Smooth muscle cell (in vitro differentiated cells): ENCODE data around the gene LSM7. TPM values are rescaled to one million over a fixed set of nuclear protein-coding genes. Genes with fewer than 3 reads are reported as not detected.
"Not testable (repeated sequence)": the region's sequence is repeated elsewhere in the genome, so short reads cannot be mapped to it uniquely, and the experiment has no call there.

Experiments
- DNase-seq: peaks from one replicate; lab custom pipeline; 2025; ENCODE audit not compliant: unreplicated experiment; lab: John Stamatoyannopoulos, UW
- H2AFZ ChIP-seq: fragments of 200-600 bp; sonication (generic); 2 replicates; pipeline ENCODE4 v1.6.0; 2016; ENCODE audit warnings: antibody characterized with exemption, low read depth, mild to moderate bottlenecking
- H3F3A ChIP-seq: fragments of 200-600 bp; sonication (generic); 2 replicates; pipeline ENCODE4 v1.6.0; 2017; ENCODE audit warnings: antibody characterized with exemption, low read depth
- H3K27ac ChIP-seq: fragments of 200-600 bp; sonication (generic); 2 replicates; pipeline ENCODE4 v1.5.1; 2016; ENCODE audit warnings: low read depth, mild to moderate bottlenecking
- H3K27me3 ChIP-seq: fragments of 200-600 bp; sonication (generic); 2 replicates; pipeline ENCODE4 v1.6.1; 2016; ENCODE audit warnings: low read depth, mild to moderate bottlenecking
- H3K36me3 ChIP-seq: fragments of 200-600 bp; sonication (generic); 2 replicates; pipeline ENCODE4 v1.5.1; 2016; ENCODE audit warnings: low read depth
- H3K4me1 ChIP-seq: fragments of 200-600 bp; sonication (generic); 2 replicates; pipeline ENCODE4 v1.5.1; 2016; ENCODE audit warnings: low read depth
- H3K4me2 ChIP-seq: fragments of 200-600 bp; sonication (generic); 2 replicates; pipeline ENCODE4 v1.6.0; 2016; ENCODE audit warnings: mild to moderate bottlenecking
- H3K4me3 ChIP-seq: fragments of 200-600 bp; sonication (generic); 2 replicates; pipeline ENCODE4 v1.5.1; 2016; ENCODE audit warnings: mild to moderate bottlenecking
- H3K79me2 ChIP-seq: fragments of 200-600 bp; sonication (generic); 2 replicates; pipeline ENCODE4 v1.6.0; 2016; ENCODE audit warnings: low read depth, mild to moderate bottlenecking
- H3K9ac ChIP-seq: fragments of 200-600 bp; sonication (generic); 2 replicates; pipeline ENCODE4 v1.6.0; 2016; ENCODE audit warnings: low read depth
- H3K9me3 ChIP-seq: fragments of 200-600 bp; sonication (generic); replicated peaks from 2 replicates; pipeline ENCODE4 v1.5.1; 2016; ENCODE audit warnings: low read depth
- H4K20me1 ChIP-seq: fragments of 200-600 bp; sonication (generic); 2 replicates; pipeline ENCODE4 v1.6.0; 2016; ENCODE audit warnings: low read depth
- WGBS: methylation state at CpG from one replicate; pipeline ENCODE4 v1.1.7; 2016; ENCODE audit warnings: low lambda C conversion rate; 5-methylcytosine and 5-hydroxymethylcytosine counted together
- polyA plus RNA-seq: library from polyadenylated mRNA; unstranded; fragments of >200 nt; fragmentation: Nextera tagmentation; extraction: Ambion mirVana; gene quantifications from 2 replicates; pipeline ENCODE4 v1.2.1, GENCODE V29; 2016
- total RNA-seq: library from RNA; depleted of rRNA; stranded (reverse); fragments of >200 nt; gene quantifications from 2 replicates; pipeline ENCODE4 v1.2.3, GENCODE V29; 2014
- TF ChIP-seq, protein P1 (sequence below): fragments of 200-600 bp; sonication (generic); IDR thresholded peaks from 2 replicates; pipeline ENCODE4 v1.5.1; 2017; ENCODE audit warnings: borderline replicate concordance, mild to moderate bottlenecking, antibody characterized with exemption; ENCODE audit not compliant: insufficient read depth, poor library complexity, severe bottlenecking

Gene LSM7
- total and polyA plus RNA-seq, 2 experiments from 2014 or later: 161 to 164 TPM

- no peaks in the 10 kb centered on the region for H3K79me2 ChIP-seq
- H3K36me3 ChIP-seq: no peaks in the 10 kb centered on the region
- no peak overlapping the region for H3K27ac ChIP-seq
- TF ChIP-seq, protein P1, sequence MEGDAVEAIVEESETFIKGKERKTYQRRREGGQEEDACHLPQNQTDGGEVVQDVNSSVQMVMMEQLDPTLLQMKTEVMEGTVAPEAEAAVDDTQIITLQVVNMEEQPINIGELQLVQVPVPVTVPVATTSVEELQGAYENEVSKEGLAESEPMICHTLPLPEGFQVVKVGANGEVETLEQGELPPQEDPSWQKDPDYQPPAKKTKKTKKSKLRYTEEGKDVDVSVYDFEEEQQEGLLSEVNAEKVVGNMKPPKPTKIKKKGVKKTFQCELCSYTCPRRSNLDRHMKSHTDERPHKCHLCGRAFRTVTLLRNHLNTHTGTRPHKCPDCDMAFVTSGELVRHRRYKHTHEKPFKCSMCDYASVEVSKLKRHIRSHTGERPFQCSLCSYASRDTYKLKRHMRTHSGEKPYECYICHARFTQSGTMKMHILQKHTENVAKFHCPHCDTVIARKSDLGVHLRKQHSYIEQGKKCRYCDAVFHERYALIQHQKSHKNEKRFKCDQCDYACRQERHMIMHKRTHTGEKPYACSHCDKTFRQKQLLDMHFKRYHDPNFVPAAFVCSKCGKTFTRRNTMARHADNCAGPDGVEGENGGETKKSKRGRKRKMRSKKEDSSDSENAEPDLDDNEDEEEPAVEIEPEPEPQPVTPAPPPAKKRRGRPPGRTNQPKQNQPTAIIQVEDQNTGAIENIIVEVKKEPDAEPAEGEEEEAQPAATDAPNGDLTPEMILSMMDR: no peak
- no peak for DNase-seq
- no peak overlapping the region for H2AFZ ChIP-seq
- H3K9me3 ChIP-seq: no peaks in the 10 kb centered on the region
- WGBS: 68% methylated on average over 11 of the region's 11 CpGs
- H4K20me1 ChIP-seq: peaks cover 44% of the 10 kb centered on the region
- H3K4me1 ChIP-seq: no peaks in the 10 kb centered on the region
- H3K4me3 ChIP-seq: peak overlapping the region; percentile 39
- H3K4me2 ChIP-seq: peak overlapping the region; percentile 85
- H3F3A ChIP-seq: no peaks in the 10 kb centered on the region
- no peak overlapping the region for H3K9ac ChIP-seq
- H3K27me3 ChIP-seq: peaks cover 14% of the 10 kb centered on the region
Measured at GRCh38 chr19:2282862-2283237, 45.5 kb downstream of the LSM7 start.

GRCh38 chr19:2282062-2282861 is 46.1 kb downstream of the LSM7 start, which contains the start of gene PEAK3:
PEAK3 (minus strand) TSS chr19:2282175; CDS start chr19:2280931, 1,244 bp downstream.
- Histone ChIP-seq H3K9me3 (no peaks in the 10 kb centered on the region), H2AFZ (no peak within 1 kb of the TSS), H3K27me3 (peaks cover 10% of the 10 kb centered on the region), H3K79me2 (no peaks in the 10 kb centered on the region), H4K20me1 (peaks cover 41% of the 10 kb centered on the region), H3K36me3 (no peaks in the 10 kb centered on the region), H3K4me3 (peak within 1 kb of the TSS; percentile 39), H3K9ac (no peak within 1 kb of the TSS), H3K4me2 (peak within 1 kb of the TSS; percentile 85), H3K4me1 (no peaks in the 10 kb centered on the region), H3K27ac (no peak within 1 kb of the TSS), H3F3A (no peaks in the 10 kb centered on the region)
- peak; percentile 25 for DNase-seq
- 12% methylated on average over 33 of the region's 41 CpGs for WGBS
- TF ChIP-seq, protein P1: no peak

- H2AFZ ChIP-seq, H3K9ac ChIP-seq: not testable (repeated sequence)
- peak overlapping the region; percentile 39 for H3K4me3 ChIP-seq
Measured at GRCh38 chr19:2281265-2282061, 46.9 kb downstream of the LSM7 start.

DNA sequence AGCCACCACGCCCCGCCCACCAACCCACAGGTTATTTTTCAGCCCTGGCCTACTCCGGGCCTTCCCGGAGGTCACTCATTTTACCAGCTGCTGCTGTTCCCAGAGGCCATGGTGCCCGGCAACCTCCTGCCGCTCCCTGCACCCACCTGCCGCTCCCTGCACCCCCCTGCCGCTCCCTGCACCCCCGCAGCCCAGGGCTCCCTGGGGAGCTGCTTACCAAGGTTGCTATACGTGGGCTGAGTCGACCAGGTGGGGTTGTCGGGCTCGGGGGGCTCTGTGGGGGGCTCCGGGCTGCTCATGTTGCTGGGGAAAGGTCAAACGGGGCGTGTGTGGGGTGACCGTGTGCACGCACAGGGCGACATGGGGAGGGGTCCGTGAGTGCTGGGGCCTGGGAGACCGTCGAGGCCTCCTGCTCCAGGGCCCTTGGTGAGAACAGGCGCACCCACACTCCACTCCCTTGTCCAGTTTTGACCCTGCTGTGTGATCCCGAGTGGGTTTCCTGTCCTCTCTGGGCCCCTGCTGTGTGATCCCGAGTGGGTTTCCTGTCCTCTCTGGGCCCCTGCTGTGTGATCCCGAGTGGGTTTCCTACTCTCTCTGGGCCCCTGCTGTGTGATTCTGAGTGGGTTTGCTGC is 47.6 kb downstream of the LSM7 start:
- H3F3A ChIP-seq: no peaks in the 10 kb centered on the region
- no peaks in the 10 kb centered on the region for H3K27me3 ChIP-seq
- H3K27ac ChIP-seq: no peak overlapping the region
- H4K20me1 ChIP-seq: peaks cover 47% of the 10 kb centered on the region
- H3K4me3 ChIP-seq: no peak overlapping the region
- 88% methylated on average over 12 of the region's 26 CpGs for WGBS
- H3K79me2 ChIP-seq: no peaks in the 10 kb centered on the region
- no peak for DNase-seq
- no peaks in the 10 kb centered on the region for H3K9me3 ChIP-seq
- no peaks in the 10 kb centered on the region for H3K4me1 ChIP-seq
- TF ChIP-seq, protein P1: no peak
- no peak overlapping the region for H2AFZ ChIP-seq
- no peaks in the 10 kb centered on the region for H3K36me3 ChIP-seq
- no peak overlapping the region for H3K9ac ChIP-seq
- H3K4me2 ChIP-seq: no peak overlapping the region

More at GRCh38 chr19:2281265-2282061, 46.9 kb downstream of the LSM7 start:
- not testable (repeated sequence) for H3K9me3 ChIP-seq, H3F3A ChIP-seq, DNase-seq, H3K4me1 ChIP-seq, H3K79me2 ChIP-seq, H3K36me3 ChIP-seq, H3K27me3 ChIP-seq, H3K27ac ChIP-seq
- WGBS: 37% methylated on average over 11 of the region's 16 CpGs
- peaks cover 47% of the 10 kb centered on the region for H4K20me1 ChIP-seq
- H3K4me2 ChIP-seq: peak overlapping the region; percentile 85
